Measurements from ENCODE around the gene MRPS27.

MRPS27 gene

GRCh38 chr5:72256536-72256935 is 63.5 kb downstream of the MRPS27 start:
- no peak for DNase-seq (ENCODE audit: low read depth)

GRCh38 chr5:72255670-72256069 is 64.4 kb downstream of the MRPS27 start:
- DNase-seq (ENCODE audit: low read depth) = no peak

- DNase-seq (ENCODE audit: low read depth) = no peak
These were observed 64.8 kb downstream of the MRPS27 start for GRCh38 chr5:72255237-72255636.

GRCh38 chr5:72252574-72253155 is 67.4 kb downstream of the MRPS27 start:
- no peak for DNase-seq (ENCODE audit: low read depth)

GRCh38 chr5:72252008-72252407 is 68.0 kb downstream of the MRPS27 start:
- no peak for DNase-seq (ENCODE audit: low read depth)

GRCh38 chr5:72251386-72251785 is 68.7 kb downstream of the MRPS27 start:
- DNase-seq (ENCODE audit: low read depth) = no peak

GRCh38 chr5:72248410-72248981 is 71.5 kb downstream of the MRPS27 start:
- no peak for DNase-seq (ENCODE audit: low read depth)

- no peak for DNase-seq (ENCODE audit: low read depth)
These were observed 73.0 kb downstream of the MRPS27 start for GRCh38 chr5:72246954-72247442.

GRCh38 chr5:72245951-72246532 is 74.0 kb downstream of the MRPS27 start:
- DNase-seq (ENCODE audit: low read depth) = no peak

GRCh38 chr5:72245546-72245945 is 74.5 kb downstream of the MRPS27 start:
- DNase-seq (ENCODE audit: low read depth) = no peak

GRCh38 chr5:72244862-72245371 is 75.1 kb downstream of the MRPS27 start:
- no peak for DNase-seq (ENCODE audit: low read depth)

GRCh38 chr5:72243706-72244105 is 76.3 kb downstream of the MRPS27 start:
- DNase-seq (ENCODE audit: low read depth) = no peak

GRCh38 chr5:72242796-72243475 is 77.1 kb downstream of the MRPS27 start:
- no peak for DNase-seq (ENCODE audit: low read depth)

GRCh38 chr5:72241346-72242003 is 78.6 kb downstream of the MRPS27 start:
- DNase-seq (ENCODE audit: low read depth) = no peak

- DNase-seq (ENCODE audit: low read depth) = no peak
These were observed 81.2 kb downstream of the MRPS27 start for GRCh38 chr5:72238712-72239445.

GRCh38 chr5:72237879-72238278 is 82.2 kb downstream of the MRPS27 start:
- no peak for DNase-seq (ENCODE audit: low read depth)

GRCh38 chr5:72237415-72237814 is 82.6 kb downstream of the MRPS27 start:
- DNase-seq (ENCODE audit: low read depth) = no peak

- no peak for DNase-seq (ENCODE audit: low read depth)
These were observed 84.3 kb downstream of the MRPS27 start for GRCh38 chr5:72235725-72236124.

GRCh38 chr5:72234868-72235267 is 85.2 kb downstream of the MRPS27 start:
- no peak for DNase-seq (ENCODE audit: low read depth)

- DNase-seq (ENCODE audit: low read depth) = no peak
These were observed 85.8 kb downstream of the MRPS27 start for GRCh38 chr5:72234265-72234700.

GRCh38 chr5:72233835-72234234 is 86.2 kb downstream of the MRPS27 start:
- no peak for DNase-seq (ENCODE audit: low read depth)

GRCh38 chr5:72232838-72233237 is 87.2 kb downstream of the MRPS27 start:
- DNase-seq (ENCODE audit: low read depth) = no peak
